ENCODE measurements around the gene BBS9. TPM values are rescaled to one million over a fixed set of nuclear protein-coding genes. Genes with fewer than 3 reads are reported as not detected.

Gene BBS9
- total RNA-seq, 2 experiments from 2014 or later: 13.7 to 17.2 TPM

DNA sequence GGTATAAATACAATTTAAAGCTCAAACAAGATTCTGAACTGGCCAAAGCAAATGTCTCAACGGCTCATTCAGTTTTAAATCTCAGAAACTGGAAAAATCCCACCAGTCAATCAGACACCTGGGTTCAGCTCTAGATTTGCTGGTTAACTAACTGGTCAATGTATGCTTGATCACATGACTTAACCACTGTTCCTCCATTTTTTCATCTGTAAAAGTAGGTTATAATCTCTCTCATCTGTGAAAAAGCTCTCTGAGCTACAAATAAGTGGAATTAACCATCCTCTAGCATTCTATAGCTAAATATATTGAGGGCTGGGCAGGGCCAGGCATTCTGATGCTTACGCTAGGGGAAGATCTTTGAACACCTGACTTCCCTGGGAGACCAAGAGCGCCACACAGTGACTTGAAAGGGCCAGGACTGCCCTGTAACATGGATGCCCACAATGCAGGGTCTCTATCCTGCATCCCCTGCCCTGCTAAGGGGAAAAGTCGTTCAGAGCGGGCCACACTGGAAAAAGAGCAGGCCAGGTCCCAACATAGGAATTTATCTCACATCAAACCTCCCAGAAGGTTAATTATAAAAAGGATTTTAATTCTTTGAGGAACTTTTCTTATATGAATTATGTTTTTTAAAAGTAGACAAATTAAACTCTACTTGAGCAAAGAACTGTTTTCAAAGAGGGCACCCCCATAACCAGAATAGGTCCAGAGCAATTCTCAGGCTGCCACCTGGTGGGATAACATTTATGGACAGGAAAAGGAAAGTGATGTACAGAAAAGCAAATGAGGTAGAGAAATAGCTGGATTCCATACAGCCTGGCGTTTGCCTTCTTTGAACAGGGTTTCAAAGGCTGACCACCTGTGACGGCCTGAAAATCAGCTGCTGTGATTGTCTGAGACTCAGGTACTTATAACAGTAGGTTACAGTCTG is 22.0 kb upstream of the BBS9 start:
- POLR2A ChIA-PET: interaction anchor here (1.0 to 3.4 kb wide), 4 partner anchors 45 to 216 kb away, joined by 4 to 22 read pairs (median 13); partner anchors contain the start of genes KBTBD2 and NT5C3A
- Mint-ChIP-seq H3K27ac (no peak overlapping the region), H3K4me3 (peak overlapping the region; percentile 85), H3K27me3 (peaks cover 13% of the 10 kb centered on the region), H3K36me3 (peaks cover 5% of the 10 kb centered on the region), H3K4me1 (peaks cover 19% of the 10 kb centered on the region), H3K9me3 (no peaks in the 10 kb centered on the region)
- no peak for ATAC-seq (ENCODE audit: low read depth)
- no peak for DNase-seq

DNA sequence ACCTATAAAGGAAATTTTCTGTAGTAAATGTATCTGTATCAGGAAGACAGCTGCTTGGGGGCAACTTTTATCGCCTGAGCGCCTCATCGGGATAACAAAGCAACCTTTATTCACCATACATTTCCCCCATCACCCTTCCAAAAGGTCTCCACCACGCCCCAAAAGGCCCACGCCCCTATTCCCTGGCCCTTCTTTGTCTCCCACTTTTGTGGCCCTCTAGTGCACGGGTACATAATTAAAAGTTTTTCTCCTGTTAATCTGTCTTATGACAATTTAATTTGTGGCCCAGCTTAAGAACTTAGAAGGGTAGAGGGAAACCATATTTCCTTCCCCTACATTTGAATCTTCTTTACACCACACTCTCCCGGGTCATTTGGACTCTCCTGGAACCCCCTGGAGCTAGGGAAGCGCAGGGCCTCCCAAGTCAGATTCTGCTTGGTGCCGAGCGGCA is 20.8 kb upstream of the BBS9 start:
- ATAC-seq (ENCODE audit: low read depth): peak; percentile 6
- POLR2A ChIA-PET: interaction anchor here (1.0 to 3.4 kb wide), 5 partner anchors 21 to 217 kb away, joined by 4 to 22 read pairs (median 5); partner anchors contain the start of genes BBS9, KBTBD2 and NT5C3A
- peaks cover 19% of the 10 kb centered on the region for H3K4me1 Mint-ChIP-seq
- peaks cover 16% of the 10 kb centered on the region for H3K27me3 Mint-ChIP-seq
- H3K36me3 Mint-ChIP-seq: peaks cover under 1% of the 10 kb centered on the region
- peak overlapping the region; percentile 77 for H3K27ac Mint-ChIP-seq
- no peaks in the 10 kb centered on the region for H3K9me3 Mint-ChIP-seq
- peak; percentile 37 for DNase-seq
- peak overlapping the region; percentile 85 for H3K4me3 Mint-ChIP-seq

DNA sequence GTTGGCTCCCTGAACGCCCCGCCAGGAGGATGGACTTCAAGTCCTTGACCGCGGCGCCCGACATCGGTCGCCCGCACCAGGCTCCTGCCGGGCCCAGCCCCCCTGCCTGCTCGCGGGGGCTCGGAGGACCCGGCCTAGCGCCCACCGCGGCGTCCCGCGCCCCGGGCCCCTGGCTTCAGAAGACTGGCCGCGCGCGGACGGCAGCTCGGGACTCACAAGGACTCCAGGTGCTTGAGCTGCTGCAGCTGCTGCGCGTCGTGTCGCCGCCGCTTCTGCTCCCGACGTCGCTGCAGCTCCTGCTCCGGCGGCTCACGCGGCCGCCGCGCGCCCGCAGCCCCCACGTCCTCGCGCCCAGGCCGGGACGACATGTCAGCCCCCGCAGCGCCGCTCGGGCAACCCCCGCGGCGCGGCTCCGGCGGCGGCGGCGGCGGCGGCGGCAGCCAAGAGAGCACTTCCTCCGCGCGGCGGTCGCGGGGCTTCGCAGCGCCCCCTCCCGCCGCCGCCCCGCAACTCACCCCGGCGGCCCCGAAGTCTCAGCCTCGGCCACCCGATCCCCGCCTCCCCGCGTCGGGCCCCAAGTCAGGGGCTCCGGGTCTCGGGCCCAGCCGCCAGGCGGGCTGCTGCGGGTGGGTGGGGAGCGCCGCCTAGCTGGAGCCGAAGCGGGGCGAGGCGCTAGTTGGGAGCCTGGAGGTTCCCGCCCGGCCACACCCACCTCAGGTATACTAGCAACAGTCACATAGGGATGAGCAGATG is 20.2 kb upstream of the BBS9 start, which contains the start of gene RP9:
RP9 (minus strand) TSS at position 400 of the 753 bp plus-strand sequence; CDS start at position 368, 32 bp downstream.
- DNase-seq: peak; percentile 89
- peak; percentile 84 for ATAC-seq (ENCODE audit: low read depth)
- peak within 1 kb of the TSS; percentile 77 for H3K27ac Mint-ChIP-seq
- H3K9me3 Mint-ChIP-seq: no peaks in the 10 kb centered on the region
- POLR2A ChIA-PET: interaction anchor here (0.6 to 3.4 kb wide), 6 partner anchors 20 to 217 kb away, joined by 3 to 22 read pairs (median 5); partner anchors contain the start of genes BBS9, KBTBD2 and NT5C3A
- no peaks in the 10 kb centered on the region for H3K36me3 Mint-ChIP-seq
- H3K27me3 Mint-ChIP-seq: peaks cover 16% of the 10 kb centered on the region
- H3K4me3 Mint-ChIP-seq: peak within 1 kb of the TSS; percentile 85
- peaks cover 19% of the 10 kb centered on the region for H3K4me1 Mint-ChIP-seq

DNA sequence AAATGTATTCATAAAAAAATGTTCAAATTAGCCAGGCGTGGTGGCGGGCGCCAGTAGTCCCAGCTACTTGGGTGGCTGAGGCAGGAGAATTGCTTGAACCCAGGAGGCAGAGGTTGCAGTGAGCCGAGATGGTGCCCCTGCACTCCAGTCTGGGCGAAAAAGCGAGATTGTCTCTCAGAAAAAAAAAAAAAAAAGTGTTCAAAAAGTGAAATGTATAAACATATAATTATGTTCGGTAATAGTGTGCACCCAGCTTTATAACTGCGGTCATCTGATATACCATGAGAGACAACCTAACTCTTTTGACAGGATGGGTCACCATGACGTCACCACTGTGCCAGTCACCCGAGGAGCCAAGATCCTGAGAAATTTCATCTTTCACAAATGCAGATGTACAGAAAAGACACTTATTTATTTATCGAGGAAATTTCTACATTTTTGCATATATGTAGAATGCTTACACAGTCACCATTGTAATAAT is 19.6 kb upstream of the BBS9 start:
- peaks cover 16% of the 10 kb centered on the region for H3K27me3 Mint-ChIP-seq
- POLR2A ChIA-PET: interaction anchor here (0.7 to 3.4 kb wide), 3 partner anchors 20 to 218 kb away, joined by 3 to 22 read pairs (median 4); partner anchors contain the start of genes BBS9 and KBTBD2
- DNase-seq (no peak), ATAC-seq (ENCODE audit: low read depth) (no peak)
- no peaks in the 10 kb centered on the region for H3K36me3 Mint-ChIP-seq
- H3K9me3 Mint-ChIP-seq: no peaks in the 10 kb centered on the region
- no peak overlapping the region for H3K27ac Mint-ChIP-seq
- peaks cover 19% of the 10 kb centered on the region for H3K4me1 Mint-ChIP-seq
- H3K4me3 Mint-ChIP-seq: peak overlapping the region; percentile 70

DNA sequence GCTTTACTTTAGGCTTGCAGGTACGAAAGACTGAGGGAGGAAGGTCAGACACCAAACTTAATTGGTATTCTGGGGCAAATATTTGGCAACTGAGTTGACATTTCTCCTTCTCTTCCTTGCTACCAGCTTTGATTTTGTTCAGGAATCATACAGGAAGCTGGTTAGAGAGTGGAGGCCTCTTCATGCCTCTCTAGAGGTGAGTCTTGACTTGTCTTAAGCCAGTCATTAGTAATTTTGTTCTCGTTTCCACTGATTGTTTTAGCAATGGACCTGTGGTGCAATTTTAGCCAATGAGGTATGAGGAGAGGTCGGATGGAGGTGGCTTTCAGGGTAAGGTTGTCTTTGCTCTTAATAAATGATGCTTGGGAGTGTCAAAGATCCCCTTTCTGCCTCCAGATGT is 17.8 kb upstream of the BBS9 start:
- H3K27ac Mint-ChIP-seq: no peak overlapping the region
- no peak for DNase-seq
- POLR2A ChIA-PET: no interaction called here
- H3K4me3 Mint-ChIP-seq: no peak overlapping the region
- ATAC-seq (ENCODE audit: low read depth): no peak
- H3K36me3 Mint-ChIP-seq: no peaks in the 10 kb centered on the region
- H3K4me1 Mint-ChIP-seq: peaks cover 15% of the 10 kb centered on the region
- H3K9me3 Mint-ChIP-seq: no peaks in the 10 kb centered on the region
- H3K27me3 Mint-ChIP-seq: peaks cover 27% of the 10 kb centered on the region

DNA sequence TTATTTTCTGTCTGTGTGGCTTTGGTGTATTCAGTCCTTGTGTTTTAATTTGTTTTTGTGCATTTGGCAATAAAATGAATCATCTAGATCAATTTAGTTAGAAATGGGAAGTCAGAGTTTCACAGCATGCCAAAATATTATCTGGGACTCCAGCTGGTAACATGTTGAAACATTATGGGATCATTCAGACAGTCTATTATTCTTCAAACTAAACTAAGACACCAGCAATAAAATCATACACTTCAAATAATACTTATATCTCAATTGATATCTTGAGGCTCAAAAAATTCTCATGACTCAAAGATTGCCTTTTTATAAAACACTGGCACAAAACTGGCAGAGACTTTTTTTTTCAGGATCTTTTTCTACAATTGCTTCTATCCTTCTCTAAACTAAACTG is 14.4 kb upstream of the BBS9 start:
- Mint-ChIP-seq H3K27ac (no peak overlapping the region), H3K9me3 (peaks cover 4% of the 10 kb centered on the region), H3K36me3 (no peaks in the 10 kb centered on the region), H3K4me1 (peaks cover 1% of the 10 kb centered on the region), H3K27me3 (peaks cover 42% of the 10 kb centered on the region), H3K4me3 (no peak overlapping the region)
- DNase-seq (no peak), ATAC-seq (ENCODE audit: low read depth) (no peak)
- POLR2A ChIA-PET: no interaction called here

DNA sequence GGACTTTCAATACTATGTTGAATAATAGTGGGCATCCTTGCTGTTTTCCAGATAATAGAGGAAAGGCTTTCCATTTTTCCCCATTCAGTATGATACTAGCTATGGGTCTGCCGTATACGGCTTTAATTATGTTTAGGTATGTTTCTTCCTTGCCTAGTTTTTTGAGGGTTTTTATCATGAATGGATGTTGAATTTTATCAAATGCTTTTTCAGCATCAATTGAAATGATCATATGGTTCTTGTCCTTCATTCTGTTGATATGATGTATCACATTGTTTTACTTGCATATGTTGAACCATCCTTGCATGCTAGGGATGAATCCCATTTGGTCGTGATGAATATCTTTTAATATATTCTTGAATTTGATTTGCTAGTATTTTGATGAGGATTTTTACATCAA is 11.0 kb upstream of the BBS9 start:
- ATAC-seq (ENCODE audit: low read depth) (no peak), DNase-seq (no peak)
- Mint-ChIP-seq H3K9me3 (peaks cover 4% of the 10 kb centered on the region), H3K27ac (no peak overlapping the region), H3K36me3 (no peaks in the 10 kb centered on the region), H3K4me1 (no peaks in the 10 kb centered on the region), H3K4me3 (no peak overlapping the region), H3K27me3 (peaks cover 34% of the 10 kb centered on the region)
- POLR2A ChIA-PET: no interaction called here

DNA sequence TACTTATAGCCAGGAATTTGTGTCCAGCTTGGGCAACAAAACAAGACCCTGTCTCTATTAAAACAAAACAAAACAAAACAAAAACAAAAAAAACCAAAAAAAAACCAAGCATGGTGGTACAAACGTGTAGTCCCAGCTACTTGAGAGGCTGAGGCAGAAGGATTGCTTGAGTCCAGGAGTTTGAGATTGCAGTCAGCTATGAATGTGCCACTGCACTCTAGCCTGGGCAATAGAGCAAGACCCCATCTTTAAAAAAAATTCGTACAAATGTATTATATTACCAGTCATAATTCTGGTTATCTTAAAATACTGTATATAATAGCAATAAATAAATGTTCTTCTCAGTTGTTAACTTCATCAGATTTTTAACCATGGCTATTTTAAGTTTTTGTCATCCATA is 2.3 kb upstream of the BBS9 start:
- DNase-seq (no peak), ATAC-seq (ENCODE audit: low read depth) (no peak)
- H3K27ac Mint-ChIP-seq: no peak overlapping the region
- H3K27me3 Mint-ChIP-seq: peaks cover 3% of the 10 kb centered on the region
- H3K4me1 Mint-ChIP-seq: peaks cover 15% of the 10 kb centered on the region
- no peaks in the 10 kb centered on the region for H3K36me3 Mint-ChIP-seq
- POLR2A ChIA-PET: no interaction called here
- no peaks in the 10 kb centered on the region for H3K9me3 Mint-ChIP-seq
- H3K4me3 Mint-ChIP-seq: no peak overlapping the region

DNA sequence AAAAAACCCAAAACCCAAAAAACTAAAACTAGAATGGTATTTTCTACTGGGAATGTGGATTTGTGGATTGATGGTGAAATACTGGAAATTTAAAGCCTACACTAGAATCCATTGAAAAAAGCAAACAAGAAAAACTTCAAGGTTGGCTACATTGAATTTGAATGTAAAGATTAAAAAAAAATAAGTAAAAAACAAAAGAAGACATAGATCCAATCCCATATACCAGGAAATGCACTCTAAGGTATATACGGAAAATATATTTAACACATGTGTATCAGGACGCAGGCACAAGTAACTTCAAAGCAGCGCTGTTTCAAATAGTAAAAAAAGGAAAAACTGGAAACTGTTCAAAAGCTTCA is 754 bp upstream of the BBS9 start:
- H3K27ac Mint-ChIP-seq: peak overlapping the region; percentile 86
- H3K4me3 Mint-ChIP-seq: peak overlapping the region; percentile 96
- peaks cover 3% of the 10 kb centered on the region for H3K27me3 Mint-ChIP-seq
- DNase-seq (no peak), ATAC-seq (ENCODE audit: low read depth) (no peak)
- H3K4me1 Mint-ChIP-seq: peaks cover 15% of the 10 kb centered on the region
- no peaks in the 10 kb centered on the region for H3K9me3 Mint-ChIP-seq
- H3K36me3 Mint-ChIP-seq: peaks cover 3% of the 10 kb centered on the region
- POLR2A ChIA-PET: no interaction called here

DNA sequence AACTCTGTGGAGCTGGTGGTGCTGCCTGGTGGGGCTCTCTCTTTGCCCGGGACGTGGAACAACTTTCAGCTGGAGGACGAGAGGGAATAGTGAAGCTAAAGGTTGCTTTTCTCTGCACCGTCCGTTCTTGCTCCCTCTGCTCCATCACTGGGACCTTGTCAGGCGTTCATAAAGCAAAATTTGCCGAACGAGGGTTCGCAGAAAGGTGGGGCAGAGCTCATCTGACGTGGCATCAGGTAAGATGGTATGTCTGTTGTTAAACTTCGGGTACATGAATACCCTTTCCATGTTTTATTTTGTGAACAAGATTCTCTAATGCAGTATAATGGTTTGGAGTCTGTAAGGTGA is 416 bp downstream of the BBS9 start:
- POLR2A ChIA-PET: interaction anchor here (0.6 to 1.2 kb wide), 4 partner anchors 19 to 90 kb away, joined by 3 to 5 read pairs (median 4); partner anchors contain the start of gene RP9
- Mint-ChIP-seq H3K4me3 (peak overlapping the region; percentile 96), H3K4me1 (peaks cover 15% of the 10 kb centered on the region), H3K36me3 (peaks cover 3% of the 10 kb centered on the region), H3K27ac (peak overlapping the region; percentile 86), H3K9me3 (no peaks in the 10 kb centered on the region), H3K27me3 (peaks cover 3% of the 10 kb centered on the region)
- ATAC-seq (ENCODE audit: low read depth): no peak
- DNase-seq: no peak

DNA sequence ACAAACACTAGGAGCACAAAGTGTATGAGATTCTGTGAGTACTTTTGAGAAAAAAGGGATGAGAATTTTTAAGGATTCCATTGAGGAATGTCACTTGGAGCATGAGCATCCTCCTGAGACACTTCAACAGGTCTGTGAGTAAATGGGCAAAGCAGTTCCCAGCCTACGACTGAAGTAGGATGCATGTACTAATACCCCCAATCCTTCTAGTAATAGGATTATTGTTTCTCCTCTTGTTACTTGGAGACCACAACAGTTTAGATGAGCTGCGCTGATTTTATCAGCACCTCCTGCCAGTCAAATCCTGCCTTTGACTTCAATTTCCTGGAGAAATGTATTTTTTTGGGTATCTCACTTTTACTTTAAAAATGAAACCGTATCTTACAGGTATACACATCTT is 820 bp downstream of the BBS9 start:
- Mint-ChIP-seq H3K27ac (peak overlapping the region; percentile 86), H3K27me3 (peaks cover 3% of the 10 kb centered on the region), H3K9me3 (no peaks in the 10 kb centered on the region), H3K4me3 (peak overlapping the region; percentile 96), H3K36me3 (peaks cover 3% of the 10 kb centered on the region), H3K4me1 (peaks cover 15% of the 10 kb centered on the region)
- ATAC-seq (ENCODE audit: low read depth) (no peak), DNase-seq (no peak)
- POLR2A ChIA-PET: interaction anchor here (0.6 to 1.2 kb wide), 4 partner anchors 20 to 90 kb away, joined by 3 to 5 read pairs (median 4); partner anchors contain the start of gene RP9

DNA sequence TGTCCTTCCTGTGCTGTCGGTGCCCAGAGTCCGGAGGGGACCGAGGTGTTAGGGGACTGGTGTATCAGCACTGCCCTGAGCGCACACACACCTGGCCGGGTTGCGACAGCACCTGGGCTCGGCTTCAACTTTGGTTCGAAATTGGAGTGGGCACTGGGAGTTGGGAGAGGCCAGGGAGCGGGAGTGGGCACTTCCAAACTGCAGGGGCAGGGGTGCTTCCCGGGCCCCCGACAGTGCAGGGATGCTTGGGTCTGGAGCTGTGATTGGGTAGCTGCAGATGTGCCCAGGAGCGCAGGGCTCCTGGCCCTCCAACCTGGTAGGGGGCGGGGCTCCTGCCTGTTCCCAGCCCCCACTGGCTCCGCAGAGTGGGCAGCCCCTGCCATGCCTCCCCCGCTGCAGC is 7.7 kb downstream of the BBS9 start:
- no peak overlapping the region for H3K4me3 Mint-ChIP-seq
- no peaks in the 10 kb centered on the region for H3K27me3 Mint-ChIP-seq
- no peak for DNase-seq
- H3K27ac Mint-ChIP-seq: no peak overlapping the region
- peaks cover 3% of the 10 kb centered on the region for H3K36me3 Mint-ChIP-seq
- H3K9me3 Mint-ChIP-seq: peaks cover 7% of the 10 kb centered on the region
- POLR2A ChIA-PET: no interaction called here
- H3K4me1 Mint-ChIP-seq: no peaks in the 10 kb centered on the region
- ATAC-seq (ENCODE audit: low read depth): no peak

DNA sequence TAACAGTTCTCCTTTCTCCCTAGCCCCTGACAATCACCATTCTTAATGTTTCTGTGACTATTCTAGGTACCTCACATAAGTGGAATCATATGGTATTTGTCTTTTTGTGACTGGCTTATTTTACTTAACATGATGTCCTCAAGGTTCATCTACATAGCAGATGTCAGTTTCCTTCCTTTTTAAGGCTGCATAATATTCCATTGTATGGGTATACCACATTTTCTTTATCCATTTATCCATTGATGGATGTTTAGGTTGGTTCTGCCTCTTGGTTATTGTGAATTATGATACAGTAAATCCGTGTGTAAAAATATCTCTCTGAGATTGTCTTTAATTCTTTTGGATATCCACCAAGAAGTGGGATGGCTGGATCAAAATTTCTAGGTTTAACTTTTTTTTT is 13.2 kb downstream of the BBS9 start:
- H3K36me3 Mint-ChIP-seq: peaks cover 9% of the 10 kb centered on the region
- POLR2A ChIA-PET: no interaction called here
- H3K9me3 Mint-ChIP-seq: peaks cover 7% of the 10 kb centered on the region
- ATAC-seq (ENCODE audit: low read depth) (no peak), DNase-seq (no peak)
- H3K27ac Mint-ChIP-seq: no peak overlapping the region
- peaks cover 3% of the 10 kb centered on the region for H3K4me1 Mint-ChIP-seq
- H3K27me3 Mint-ChIP-seq: no peaks in the 10 kb centered on the region
- H3K4me3 Mint-ChIP-seq: no peak overlapping the region
